ENCODE data around the gene OTOGL.

DNA sequence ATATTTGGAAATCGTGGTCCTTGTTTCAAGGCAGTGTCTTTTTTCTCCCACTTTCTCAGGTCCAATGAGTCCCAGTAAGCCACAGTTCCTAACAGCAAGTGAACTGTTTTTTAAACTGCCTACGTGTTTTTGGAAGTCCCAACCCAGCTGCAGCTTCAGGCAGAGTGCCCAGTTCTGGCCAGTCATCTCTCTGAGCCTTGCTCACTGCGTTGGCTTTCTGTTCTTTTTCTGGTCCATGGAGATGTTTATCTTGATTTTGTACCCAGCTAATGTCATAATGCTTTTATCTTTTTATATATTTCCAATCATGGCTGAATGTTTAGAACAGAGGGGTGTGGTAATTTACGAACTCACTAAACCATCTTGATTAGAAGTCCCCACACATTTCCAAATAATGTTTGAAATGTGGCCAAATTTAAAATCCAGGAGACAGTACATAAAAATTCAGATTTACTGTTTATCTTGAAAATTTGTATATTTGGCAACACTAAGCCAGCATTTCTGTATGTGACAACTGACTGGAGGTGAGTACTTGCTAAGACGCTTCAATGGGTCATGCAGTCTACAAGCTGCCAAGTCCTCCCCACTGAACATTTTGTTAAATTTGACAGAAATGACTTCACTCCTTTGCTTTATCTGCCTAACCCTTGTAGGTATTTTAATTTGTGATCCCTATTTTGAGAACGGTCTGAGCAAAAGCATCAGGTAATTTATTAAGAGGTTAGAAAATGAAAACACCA lies 46.1 kb upstream of the OTOGL start:
- TF ChIP-seq CTCF (IDR thresholded peaks at IDR 0.05; ENCODE audit: insufficient read depth, low read length) (no peak), POLR2AphosphoS5 (IDR thresholded peaks at IDR 0.05; ENCODE audit: low read depth) (no peak)
